HG03025 (cell line): ENCODE data around the gene ALPG.
"Not testable (repeated sequence)": the region's sequence is repeated elsewhere in the genome, so short reads cannot be mapped to it uniquely, and the experiment has no call there.

Experiments used
- ATAC-seq: cut with Tn5 transposase; IDR thresholded peaks from one replicate; pipeline ENCODE4 v1.9.1; 2021; ENCODE audit warnings: mild to moderate bottlenecking, moderate library complexity; ENCODE audit not compliant: unreplicated experiment, low FRiP score

Gene ALPG

DNA sequence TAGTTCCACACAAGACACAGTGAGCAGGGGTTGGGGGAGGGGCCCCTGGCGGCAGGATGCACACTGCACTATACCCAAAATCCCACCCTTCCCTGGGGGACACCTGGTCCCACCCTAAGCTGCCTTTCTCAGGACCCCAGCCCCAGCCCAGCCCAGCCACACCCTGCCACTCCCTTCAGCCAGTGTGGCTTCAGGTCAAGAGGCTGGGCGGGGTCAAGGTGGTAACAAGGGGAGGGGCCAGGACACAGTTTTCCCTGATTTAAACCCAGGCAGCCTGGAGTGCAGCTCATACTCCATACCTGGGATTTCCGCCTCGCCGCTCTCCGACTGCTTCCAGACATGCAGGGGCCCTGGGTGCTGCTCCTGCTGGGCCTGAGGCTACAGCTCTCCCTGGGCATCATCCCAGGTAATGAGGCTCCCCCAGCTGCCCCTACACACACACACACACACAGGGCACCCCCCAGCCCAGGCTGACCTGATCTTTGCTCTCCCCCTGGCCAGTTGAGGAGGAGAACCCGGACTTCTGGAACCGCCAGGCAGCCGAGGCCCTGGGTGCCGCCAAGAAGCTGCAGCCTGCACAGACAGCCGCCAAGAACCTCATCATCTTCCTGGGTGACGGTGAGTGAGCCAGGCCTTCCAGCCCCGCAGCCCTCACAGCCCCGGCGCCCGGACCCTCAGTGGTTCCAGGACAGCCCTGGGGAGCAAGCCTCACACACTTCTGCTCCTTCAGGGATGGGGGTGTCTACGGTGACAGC, at the start of gene ALPG:
Gene ALPG (plus strand): TSS at position 289 of the 755 bp plus-strand sequence. CDS start 51 bp downstream, at position 340.
- no peak for ATAC-seq

DNA sequence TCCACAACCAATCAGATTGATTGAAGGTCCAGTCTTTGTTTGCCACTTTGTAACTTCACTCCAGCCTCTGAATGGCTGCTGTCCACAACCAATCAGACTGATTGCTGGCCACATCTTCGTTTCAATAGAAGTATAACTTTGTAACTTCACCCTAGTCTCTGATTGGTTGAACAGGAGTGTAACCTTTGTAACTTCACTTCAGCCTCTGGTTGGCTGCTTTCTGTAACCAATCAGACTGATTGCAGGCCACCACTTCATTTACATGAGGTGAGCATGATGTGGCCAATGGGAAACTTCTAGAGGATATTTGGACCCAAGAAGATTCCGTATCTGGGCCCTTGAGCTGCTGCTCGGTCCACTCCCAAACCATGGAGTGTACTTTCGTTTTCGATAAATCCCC, 45.0 kb upstream of the ALPG start:
- no peak for ATAC-seq

DNA sequence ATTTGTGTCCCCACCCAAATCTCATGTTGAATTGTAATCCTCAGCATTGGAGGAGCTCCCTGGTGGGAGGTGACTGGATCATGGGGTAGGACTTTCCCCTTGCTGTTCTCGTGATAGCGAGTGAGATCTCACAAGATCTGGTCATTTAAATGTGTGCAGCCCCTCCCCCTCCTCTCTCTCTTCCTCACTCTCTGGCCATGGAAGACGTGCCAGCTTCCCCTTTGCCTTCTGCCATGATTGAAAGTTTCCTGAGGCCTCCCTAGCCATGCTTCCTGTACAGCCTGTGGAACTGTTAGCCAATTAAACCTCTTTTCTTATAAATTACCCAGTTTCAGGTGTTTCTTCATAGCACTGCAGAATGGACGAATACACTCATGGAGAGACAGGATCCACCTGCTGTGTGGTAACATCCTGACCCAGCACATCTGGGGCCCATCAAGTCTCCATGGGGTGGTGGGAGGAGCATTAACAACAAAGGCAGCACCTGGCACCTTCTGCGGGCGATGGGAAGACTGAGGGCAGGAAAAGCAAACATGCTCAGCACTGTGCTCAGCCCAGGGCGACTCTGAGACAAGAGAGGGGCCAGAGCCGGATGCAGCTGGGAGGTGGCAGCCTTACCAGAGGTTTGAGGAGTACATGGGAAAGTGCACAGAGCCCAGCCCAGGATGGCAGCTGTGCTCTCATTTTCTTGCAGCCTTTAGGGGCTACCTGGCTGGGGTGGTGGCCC, 44.3 kb upstream of the ALPG start:
- no peak for ATAC-seq

DNA sequence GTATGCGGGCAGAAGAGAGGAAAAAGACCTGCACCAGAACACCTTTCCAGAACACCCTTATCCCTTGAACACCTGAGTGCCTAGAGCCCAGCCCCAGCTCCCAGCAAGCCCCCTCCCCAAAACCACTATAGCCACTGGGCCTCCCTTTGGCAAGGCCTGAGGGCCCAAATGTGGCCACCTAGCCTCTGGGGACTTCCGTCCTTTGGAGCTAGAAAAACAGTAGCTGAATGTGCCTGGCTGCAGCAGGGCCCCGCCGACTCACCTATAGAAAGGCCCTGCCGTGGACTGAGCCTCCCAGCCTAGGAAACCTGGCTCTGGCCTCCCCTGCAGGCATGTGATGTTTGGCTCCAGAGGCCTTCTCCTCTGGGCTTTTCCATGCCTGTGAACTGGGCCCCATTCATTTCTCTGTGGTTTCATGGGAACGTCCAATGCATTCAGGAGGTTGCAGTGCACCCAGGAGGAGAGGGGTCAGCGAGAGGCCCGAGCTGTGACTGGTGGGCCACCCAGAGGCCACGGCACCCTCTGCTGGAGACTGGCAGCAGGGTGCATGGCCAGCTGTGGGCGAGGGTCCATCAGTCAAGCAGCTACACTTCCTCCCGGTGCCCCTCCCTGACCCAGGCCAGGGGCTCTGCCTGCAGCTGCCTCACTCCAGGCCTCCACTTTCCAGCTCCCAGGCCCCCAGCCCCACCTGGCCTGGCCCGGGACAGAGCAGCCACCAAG, 43.4 kb upstream of the ALPG start:
- not testable (repeated sequence) for ATAC-seq

DNA sequence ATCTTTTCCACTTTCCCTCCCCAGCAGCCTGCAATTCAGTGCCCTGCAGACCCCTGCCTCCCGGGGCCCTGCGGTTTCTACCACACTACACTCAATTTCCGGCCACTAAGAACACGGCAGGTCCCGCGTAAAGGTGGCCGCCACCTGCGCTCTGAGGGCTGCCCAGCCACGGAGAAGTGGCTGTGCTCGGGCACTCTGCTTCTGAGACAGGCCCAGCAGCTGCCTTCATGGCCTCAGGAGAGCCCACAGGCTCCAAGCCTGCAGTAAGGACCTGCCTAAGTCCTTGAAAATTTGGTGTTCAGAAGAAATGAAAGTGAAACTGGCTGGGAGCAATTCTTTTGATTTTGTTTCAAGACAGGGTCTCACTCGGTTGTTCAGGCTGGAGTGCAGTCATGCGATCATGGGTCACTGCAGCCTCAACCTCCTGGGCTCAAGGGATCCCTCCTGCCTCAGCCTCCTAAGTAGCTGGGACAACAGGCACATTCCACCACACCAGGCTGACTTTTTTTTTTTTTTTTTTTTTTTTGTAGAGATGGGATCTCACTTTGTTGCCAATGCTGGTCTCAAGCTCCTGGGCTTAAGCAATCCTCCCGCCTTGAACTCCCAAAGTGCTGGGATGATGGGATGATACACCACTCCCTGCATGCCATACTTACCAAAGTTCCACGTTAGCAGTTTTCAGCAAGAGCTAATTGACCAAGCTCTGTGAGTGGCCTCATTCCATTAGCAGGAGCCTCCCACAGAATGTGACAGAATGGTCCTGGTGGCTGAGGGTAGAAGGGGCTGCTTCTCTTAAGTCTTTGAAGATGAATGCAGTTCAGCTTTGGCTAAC, 42.6 kb upstream of the ALPG start:
- ATAC-seq: no peak

DNA sequence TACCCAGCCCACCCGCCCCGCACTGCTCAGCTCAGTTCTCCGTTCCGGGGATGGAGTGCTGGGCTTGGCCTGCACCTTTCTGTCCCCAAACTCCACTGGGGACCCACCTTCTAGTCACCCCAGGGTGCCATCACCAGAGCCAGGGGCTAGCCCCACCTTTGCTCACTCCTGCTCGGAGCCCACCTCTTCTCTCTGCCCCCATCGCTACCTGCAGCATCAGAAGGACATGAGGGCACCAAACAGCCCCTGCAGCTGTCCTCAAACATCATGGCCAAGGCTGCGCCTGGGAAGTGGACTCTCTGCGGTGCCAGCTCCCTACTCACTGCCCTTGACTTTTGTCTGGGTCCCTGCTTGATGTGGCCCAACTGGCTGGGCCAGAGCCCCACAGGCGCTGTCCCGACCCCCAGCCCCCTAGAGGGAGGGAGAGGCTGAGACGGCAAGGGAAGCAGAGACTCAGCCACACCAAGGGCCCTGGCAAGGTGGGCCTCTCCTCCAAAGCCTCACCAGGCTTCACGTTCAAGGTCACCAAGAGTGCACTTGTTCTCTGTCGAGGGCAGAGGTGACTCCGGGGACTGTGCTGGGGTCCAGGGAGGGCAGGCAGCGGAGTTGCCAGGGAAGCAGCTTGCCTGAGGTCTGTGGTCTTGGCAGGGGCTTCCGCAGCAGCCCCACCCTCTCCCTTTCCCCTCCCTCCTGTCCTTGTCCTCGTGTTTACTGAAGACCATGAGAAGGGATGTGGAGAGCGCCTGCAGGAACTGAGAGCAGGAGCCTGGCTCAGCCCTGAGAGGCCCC, 41.6 kb upstream of the ALPG start:
- not testable (repeated sequence) for ATAC-seq

DNA sequence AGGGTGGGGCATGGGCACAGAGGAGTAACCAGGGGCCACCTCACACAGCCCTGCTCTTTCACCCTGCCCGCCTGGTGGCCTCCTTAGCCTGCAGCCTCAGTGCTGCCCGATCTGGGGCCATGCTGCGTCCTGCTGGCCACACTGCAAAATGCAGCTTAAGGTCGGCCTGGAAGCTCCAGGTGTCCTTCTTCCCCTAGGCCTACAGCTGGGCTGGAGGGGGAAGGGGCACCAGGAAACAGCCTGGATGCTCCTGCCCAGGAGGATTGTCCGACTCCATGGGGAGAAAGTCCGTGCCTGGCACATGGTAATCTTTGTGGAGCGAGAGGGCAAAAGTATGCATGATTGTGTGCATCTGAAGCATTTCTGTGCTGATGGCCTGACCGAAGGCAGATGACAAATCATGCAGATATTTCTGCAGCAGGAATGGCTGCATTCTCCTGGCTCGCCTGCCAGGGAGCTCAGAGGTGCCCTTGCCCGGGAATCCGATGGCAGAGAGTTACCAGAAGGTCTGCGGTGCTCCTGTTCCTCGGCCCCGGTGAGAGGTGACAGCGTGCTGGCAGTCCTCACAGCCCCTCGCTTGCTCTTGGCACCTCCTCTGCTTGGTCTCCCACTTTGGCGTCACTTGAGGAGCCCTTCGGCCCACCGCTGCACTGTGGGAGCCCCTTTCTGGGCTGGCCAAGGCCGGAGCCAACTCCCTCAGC, 40.9 kb upstream of the ALPG start:
- ATAC-seq: no peak

DNA sequence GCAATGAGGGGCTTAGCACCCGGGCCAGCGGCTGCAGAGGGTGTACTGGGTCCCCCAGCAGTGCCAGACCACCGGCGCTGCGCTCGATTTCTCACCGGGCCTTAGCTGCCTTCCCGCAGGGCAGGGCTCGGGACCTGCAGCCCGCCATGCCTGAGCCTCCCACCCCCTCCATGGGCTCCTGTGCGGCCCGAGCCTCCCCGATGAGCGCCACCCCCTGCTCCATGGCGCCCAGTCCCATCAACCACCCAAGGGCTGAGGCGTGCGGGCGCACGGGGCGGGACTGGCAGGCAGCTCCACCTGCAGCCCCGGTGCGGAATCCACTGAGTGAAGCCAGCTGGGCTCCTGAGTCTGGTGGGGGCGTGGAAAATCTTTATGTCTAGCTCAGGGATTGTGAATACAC, 40.2 kb upstream of the ALPG start:
- not testable (repeated sequence) for ATAC-seq

DNA sequence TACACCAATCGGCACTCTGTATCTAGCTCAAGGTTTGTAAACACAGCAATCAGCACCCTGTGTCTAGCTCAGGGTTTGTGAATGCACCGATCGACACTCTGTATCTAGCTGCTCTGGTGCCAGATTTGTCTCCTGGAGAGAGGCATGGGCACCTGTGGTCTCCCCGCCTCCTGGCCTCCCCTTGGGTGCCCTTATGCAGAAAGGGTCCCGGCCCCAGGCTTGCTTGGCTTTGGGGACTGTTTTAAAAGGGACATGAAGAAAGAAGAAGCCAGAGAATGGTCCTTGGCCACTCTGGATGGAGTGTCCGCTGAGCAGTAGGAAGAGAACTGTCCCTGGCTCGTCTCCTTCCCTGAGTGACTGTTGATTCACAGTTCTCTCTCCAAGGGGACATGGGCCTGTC, 39.6 kb upstream of the ALPG start:
- ATAC-seq: no peak

DNA sequence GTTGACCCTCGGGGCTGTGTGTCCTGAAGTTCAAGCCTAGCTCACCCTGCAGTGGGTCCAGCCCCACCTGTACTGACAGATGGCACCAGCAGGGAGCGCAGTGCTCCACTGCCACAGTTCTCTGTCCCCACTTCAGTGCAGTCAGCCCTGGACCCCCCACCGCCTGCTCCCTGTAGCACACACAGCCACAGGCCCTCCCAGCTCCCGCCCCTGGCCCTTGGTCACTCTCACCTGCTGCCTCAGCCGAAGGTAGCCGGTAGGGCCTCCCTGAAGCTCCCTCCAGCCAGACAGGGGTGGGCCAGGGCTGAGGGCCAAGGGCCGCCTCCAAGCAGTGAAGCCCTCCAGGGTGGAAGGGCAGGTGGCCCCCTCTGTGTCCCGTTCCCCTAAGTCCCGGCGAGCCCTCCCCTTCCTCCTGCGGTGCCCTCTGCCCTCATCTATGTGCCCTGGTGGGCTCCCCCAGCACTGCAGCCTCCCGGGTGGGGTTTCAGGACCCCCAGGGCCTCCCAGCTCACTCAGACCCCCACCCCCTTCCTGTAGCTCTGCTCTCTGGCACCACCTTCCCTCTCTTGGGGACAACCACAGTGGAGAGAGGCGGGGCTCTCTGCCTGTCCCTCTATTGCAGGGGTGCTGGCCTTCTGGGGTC, 38.9 kb upstream of the ALPG start:
- no peak for ATAC-seq

DNA sequence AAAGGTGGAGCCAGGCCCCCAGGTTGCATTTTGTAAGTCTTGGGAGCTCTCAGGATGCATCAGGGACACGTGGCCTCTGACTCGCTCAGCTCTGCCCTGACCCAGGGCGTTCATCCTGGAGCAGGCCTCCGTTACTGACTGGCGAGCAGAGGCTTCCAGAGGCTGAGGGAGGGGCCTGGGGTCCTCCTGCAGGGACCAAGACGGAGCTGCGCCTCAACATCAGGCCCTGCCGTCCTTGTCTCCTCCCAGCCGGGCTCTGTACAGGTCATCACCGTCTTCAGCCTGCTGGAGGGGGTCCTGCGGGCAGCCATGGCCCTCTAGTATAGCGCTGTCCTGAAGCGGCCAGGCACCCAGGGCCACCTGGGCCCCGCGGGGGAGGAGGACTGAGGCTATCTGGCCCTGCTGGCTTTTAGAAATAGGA, 38.3 kb upstream of the ALPG start:
- no peak for ATAC-seq

DNA sequence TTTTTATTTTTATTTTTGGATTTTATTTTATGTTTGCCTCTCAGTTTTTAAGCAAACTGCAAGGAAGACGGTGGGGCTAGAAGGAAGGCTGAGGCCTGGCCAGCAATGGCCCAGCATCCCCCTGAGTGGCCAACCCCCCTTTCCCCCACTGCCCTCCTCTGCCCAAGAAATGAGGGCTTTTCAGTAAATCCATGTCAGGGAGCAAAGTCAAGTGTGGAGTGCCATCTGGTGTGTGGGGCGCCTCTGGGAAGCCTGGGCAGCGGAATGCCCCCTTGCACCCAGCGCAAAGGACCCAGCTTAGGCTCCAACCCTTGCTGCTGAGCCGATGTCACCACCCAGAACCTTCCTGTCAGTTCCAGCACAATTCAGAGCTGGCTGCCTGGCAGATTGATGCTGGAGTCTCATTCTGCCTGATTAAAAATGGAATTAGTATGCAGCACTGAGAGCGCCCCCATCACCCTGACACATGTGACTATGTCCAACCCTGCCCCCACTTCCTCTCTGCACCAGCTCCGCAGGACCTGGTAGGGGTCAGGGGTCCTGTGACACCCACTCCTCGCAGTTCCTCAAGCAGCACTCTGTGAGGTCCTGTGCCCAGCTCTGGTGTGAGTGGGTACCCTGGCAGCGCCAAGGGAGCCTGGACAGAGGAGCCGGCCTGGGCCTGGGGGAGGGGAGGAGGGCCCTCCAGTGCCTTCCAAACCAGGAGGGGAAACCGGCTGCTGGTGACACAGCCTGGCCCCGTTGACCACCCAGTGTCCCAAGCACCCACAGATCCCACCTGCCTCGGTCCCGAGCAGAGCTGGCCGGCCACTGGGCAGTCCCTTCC, 37.3 kb upstream of the ALPG start:
- no peak for ATAC-seq

DNA sequence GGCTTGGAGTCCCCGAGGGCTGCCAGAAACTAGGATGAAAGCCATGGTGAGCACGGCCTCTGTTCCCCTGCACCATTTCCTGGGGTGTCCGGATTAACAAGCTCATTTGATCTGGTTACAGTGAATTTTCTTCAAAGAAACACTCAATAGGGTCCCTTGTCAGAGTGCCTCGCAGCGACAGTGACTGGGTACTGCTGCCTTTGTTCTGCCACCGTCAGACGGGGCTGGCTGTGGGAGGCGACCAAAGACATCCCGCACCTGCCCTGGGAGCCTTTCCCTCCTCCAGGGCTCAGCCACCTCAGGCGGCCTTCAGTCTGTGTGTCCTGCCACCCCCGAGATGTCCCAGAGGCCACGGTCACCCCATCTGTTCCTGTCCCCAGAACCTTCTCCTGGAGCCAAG, 36.6 kb upstream of the ALPG start:
- ATAC-seq: not testable (repeated sequence)

DNA sequence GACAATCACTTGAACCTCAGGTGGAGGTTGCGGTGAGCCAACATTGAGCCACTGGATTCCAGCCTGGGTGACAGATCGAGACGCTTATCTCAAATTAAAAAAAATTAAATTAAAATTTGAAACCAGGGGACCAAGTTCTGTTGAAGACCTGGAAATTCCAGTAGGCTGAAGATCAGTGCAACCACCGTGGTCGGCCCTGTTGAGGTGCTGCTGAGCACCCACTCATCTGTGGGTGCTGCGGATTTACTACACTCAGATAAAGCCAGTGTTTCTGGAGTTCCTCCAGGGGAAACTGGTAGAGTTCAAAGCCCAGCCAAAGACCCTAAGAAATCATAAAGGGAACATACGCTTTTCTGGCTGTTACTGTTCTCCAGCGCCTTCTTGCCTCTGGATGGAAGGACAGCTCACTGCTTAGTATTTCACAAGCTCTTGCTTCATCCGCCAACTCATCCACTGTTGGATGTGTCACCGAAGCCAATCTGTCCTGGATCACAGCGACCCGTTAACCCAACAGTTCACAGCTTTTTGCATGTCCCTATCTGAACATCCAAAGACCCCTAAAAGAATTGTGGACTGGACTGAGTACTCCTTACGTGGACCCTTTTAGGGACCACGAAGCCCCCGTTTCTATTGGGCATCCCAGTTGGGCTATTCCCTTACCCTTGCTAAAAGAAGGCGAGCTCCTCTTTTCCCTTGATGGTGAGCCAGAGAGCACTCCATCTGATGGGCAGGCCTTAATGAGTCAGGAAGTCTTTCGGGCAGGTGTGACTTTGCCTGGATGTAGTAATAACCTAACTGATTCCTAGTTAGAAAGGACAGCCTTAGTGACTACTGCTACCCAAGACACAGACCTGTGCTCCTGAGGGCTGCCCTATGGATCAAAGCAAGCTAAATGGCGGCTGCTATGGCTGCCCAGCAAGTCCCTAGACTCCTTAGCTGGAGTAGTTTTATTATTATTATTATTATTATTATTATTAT, 34.1 kb upstream of the ALPG start:
- ATAC-seq: no peak

DNA sequence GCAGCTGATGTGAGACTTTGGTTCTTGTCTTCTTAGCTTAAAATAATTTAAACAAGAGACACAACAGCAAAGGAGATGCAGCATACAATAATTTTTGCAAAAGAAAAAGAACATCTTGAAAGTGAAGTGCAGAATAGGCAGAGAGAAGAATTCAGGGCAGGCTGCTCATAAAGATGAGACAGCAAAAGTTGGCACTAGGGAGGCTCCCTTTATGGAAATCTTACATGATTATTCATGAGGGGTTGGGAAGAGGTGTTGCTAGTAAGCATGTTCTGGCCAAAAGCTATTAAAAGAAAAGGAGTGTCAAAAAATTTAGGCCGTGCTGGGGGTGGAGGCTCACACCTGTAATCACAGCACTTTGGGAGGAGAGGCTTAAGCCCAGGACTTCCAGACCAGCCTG, 32.3 kb upstream of the ALPG start:
- ATAC-seq: no peak

DNA sequence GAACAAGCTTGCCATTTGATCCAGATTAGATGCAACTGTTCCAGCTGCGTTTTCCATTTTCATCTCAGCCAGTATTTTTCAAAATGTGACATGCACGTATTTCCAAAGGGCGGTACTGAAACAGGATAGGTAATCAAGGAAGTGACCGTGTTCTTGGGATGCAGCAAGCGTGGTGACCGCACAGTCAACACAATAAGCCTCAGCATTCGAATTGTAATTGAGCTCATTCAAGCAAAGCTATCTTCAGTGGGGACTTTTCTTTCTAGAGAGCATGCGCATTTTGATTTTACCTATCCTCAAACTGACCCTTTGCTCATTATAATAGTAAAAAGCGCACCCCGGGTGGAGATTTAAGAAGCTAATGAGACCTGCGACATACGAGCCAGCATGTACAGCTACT, 31.5 kb upstream of the ALPG start:
- no peak for ATAC-seq

DNA sequence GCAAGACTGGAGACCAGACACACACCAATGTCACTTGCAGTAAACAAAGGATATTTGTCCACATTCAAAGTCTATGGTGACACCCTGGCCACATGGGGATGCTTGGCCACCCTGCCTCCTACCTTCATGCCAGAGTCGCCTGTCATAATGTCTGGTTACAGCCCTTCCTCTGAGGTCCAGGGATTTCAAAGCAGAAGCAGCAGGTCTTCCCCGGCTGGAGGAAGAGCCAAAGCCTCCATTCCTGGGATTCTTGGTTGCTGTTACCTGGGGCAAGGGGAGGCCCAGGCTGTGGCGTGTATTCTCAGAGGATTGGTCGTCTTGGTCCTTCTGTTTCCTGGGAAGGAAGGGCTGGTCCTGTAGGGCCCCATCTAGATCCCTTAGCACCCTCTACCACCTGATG, 30.4 kb upstream of the ALPG start:
- no peak for ATAC-seq
